ENCODE measurements around the gene HAT1.

DNA sequence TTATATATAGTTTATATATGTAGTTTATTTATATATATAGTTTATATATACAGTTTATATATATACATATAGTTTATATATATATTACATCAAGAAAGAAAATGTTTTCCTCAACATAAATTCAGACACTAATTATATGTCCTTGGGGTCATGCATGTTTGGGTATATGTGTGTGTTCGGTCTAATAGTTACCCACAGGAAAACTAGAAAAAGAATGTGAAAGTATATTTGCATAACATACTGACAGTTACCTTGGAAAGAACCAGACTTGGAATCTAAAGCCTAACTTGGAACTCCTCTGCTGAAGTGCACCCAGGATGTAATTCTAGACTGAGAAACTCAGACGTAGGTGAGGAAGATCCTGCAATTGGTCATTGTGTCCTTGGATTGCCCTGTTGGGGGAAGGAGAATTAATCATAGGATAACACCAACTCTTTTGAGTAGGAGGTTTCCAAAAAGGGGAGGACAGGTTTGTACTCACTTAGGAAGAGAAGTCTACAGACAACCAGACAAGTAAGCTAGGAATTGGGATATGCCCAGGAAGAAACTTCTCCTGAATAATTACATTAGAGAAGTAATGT, 19.3 kb upstream of the HAT1 start:
- TF ChIP-seq POLR2A (IDR thresholded peaks at IDR 0.05; ENCODE audit: low read depth, low read length): no peak
- no peak for TF ChIP-seq KDM1A (IDR thresholded peaks at IDR 0.05; ENCODE audit: borderline replicate concordance)
- TF ChIP-seq CHD2 (IDR thresholded peaks at IDR 0.05; ENCODE audit: borderline replicate concordance, low read depth, low read length): no peak
- TF ChIP-seq, protein P1, sequence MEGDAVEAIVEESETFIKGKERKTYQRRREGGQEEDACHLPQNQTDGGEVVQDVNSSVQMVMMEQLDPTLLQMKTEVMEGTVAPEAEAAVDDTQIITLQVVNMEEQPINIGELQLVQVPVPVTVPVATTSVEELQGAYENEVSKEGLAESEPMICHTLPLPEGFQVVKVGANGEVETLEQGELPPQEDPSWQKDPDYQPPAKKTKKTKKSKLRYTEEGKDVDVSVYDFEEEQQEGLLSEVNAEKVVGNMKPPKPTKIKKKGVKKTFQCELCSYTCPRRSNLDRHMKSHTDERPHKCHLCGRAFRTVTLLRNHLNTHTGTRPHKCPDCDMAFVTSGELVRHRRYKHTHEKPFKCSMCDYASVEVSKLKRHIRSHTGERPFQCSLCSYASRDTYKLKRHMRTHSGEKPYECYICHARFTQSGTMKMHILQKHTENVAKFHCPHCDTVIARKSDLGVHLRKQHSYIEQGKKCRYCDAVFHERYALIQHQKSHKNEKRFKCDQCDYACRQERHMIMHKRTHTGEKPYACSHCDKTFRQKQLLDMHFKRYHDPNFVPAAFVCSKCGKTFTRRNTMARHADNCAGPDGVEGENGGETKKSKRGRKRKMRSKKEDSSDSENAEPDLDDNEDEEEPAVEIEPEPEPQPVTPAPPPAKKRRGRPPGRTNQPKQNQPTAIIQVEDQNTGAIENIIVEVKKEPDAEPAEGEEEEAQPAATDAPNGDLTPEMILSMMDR (IDR thresholded peaks at IDR 0.05 in 2 of 3, conservative IDR thresholded peaks at IDR 0.05 in 1 of 3; ENCODE audit: control insufficient read depth in 2 of 3, extremely low read depth in 1 of 3, insufficient read depth in 1 of 3, low read depth in 3 of 3, low read length in 3 of 3): no peak
- no peak for TF ChIP-seq EGR1 (IDR thresholded peaks at IDR 0.05; ENCODE audit: borderline replicate concordance in 1 of 2, low read depth in 2 of 2, low read length in 2 of 2)
